Measurements from ENCODE around the gene TTC34. TPM values are rescaled to one million over a fixed set of nuclear protein-coding genes. Genes with fewer than 3 reads are reported as not detected.

TTC34 gene
- total and polyA plus RNA-seq, 2 experiments from 2014 or later: 0.08 to 0.35 TPM

- Histone ChIP-seq H3K27me3 (ENCODE audit: insufficient read depth) (no peaks in the 10 kb centered on the region), H3K36me3 (ENCODE audit: insufficient read depth) (no peaks in the 10 kb centered on the region), H3K27ac (ENCODE audit: low read depth) (no peak overlapping the region), H2AFZ (no peak overlapping the region), H4K20me1 (replicated peaks; ENCODE audit: insufficient read depth) (no peaks in the 10 kb centered on the region), H3F3A (replicated peaks; ENCODE audit: low read depth) (no peaks in the 10 kb centered on the region), H3K4me3 (no peak overlapping the region), H3K79me2 (replicated peaks; ENCODE audit: insufficient read depth) (no peaks in the 10 kb centered on the region), H3K9me2 (ENCODE audit: insufficient read depth) (no peaks in the 10 kb centered on the region), H3K4me1 (ENCODE audit: insufficient read depth) (no peaks in the 10 kb centered on the region), H3K4me2 (no peak overlapping the region)
- H3K36me3 Mint-ChIP-seq (ENCODE audit: low read depth): peaks cover 16% of the 10 kb centered on the region
- no peaks in the 10 kb centered on the region for H3K4me1 Mint-ChIP-seq
- H3K9me3 Mint-ChIP-seq: peaks cover 90% of the 10 kb centered on the region
- H3K4me3 Mint-ChIP-seq: no peak overlapping the region
- DNase-seq (ENCODE audit: low spot score): peak; percentile 56
- peak; percentile 72 for ATAC-seq
- H3K27ac Mint-ChIP-seq: no peak overlapping the region
- H3K27me3 Mint-ChIP-seq (ENCODE audit: insufficient read depth, low read depth, poor library complexity): peaks cover 5% of the 10 kb centered on the region
- TF ChIP-seq ZNF114 (CRISPR knock-in tag; IDR thresholded peaks at IDR 0.05) (no peak), CTCF (conservative IDR thresholded peaks at IDR 0.05; ENCODE audit: low read depth in 2 of 2) (peak; percentile 38 to 57), STAT1 (IDR thresholded peaks at IDR 0.05; ENCODE audit: unreplicated experiment) (no peak), CREB1 (CRISPR knock-in tag; IDR thresholded peaks at IDR 0.05; ENCODE audit: low read depth) (no peak), NANOG (IDR thresholded peaks at IDR 0.05; ENCODE audit: borderline replicate concordance) (no peak)
Measured at GRCh38 chr1:2840036-2840809, 38.7 kb upstream of the TTC34 start.

- H3K79me2 ChIP-seq (replicated peaks; ENCODE audit: insufficient read depth): no peaks in the 10 kb centered on the region
- no peaks in the 10 kb centered on the region for H3K9me2 ChIP-seq (ENCODE audit: insufficient read depth)
- peaks cover 7% of the 10 kb centered on the region for H3K27me3 Mint-ChIP-seq (ENCODE audit: insufficient read depth, low read depth, poor library complexity)
- H4K20me1 ChIP-seq (replicated peaks; ENCODE audit: insufficient read depth): no peaks in the 10 kb centered on the region
- no peaks in the 10 kb centered on the region for H3K4me1 ChIP-seq (ENCODE audit: insufficient read depth)
- no peak overlapping the region for H3K4me3 ChIP-seq
- H3K9me3 Mint-ChIP-seq: peaks cover 87% of the 10 kb centered on the region
- ATAC-seq: no peak
- H3K27ac Mint-ChIP-seq: no peak overlapping the region
- no peak overlapping the region for H3K4me3 Mint-ChIP-seq
- no peaks in the 10 kb centered on the region for H3F3A ChIP-seq (replicated peaks; ENCODE audit: low read depth)
- no peak for DNase-seq (ENCODE audit: low spot score)
- no peaks in the 10 kb centered on the region for H3K27me3 ChIP-seq (ENCODE audit: insufficient read depth)
- H3K4me2 ChIP-seq: no peak overlapping the region
- H3K36me3 Mint-ChIP-seq (ENCODE audit: low read depth): peaks cover 4% of the 10 kb centered on the region; the same call in 2 of the 3 replicates
- H3K36me3 ChIP-seq (ENCODE audit: insufficient read depth): no peaks in the 10 kb centered on the region
- H3K27ac ChIP-seq (ENCODE audit: low read depth): no peak overlapping the region
- no peak overlapping the region for H2AFZ ChIP-seq
- H3K4me1 Mint-ChIP-seq: no peaks in the 10 kb centered on the region
- TF ChIP-seq ZNF331 (CRISPR knock-in tag; IDR thresholded peaks at IDR 0.05; ENCODE audit: low read depth) (no peak), ZNF114 (CRISPR knock-in tag; IDR thresholded peaks at IDR 0.05) (no peak), ZNF462 (CRISPR knock-in tag; IDR thresholded peaks at IDR 0.05) (no peak), EZH2 (IDR thresholded peaks at IDR 0.05; ENCODE audit: low read depth, unreplicated experiment) (no peak), REST (IDR thresholded peaks at IDR 0.05; ENCODE audit: unreplicated experiment) (no peak), JUNB (IDR thresholded peaks at IDR 0.05; ENCODE audit: unreplicated experiment) (no peak)
Measured at GRCh38 chr1:2837823-2838222, 36.3 kb upstream of the TTC34 start.
